COR-L47 (cell line): Measurements from ENCODE around the gene MSI2.

Experiments used
- DNase-seq: peaks from one replicate; lab custom pipeline; 2025; lab: John Stamatoyannopoulos, UW

Gene MSI2

GRCh38 chr17:57369509-57369945 is 113.2 kb downstream of the MSI2 start:
- DNase-seq = no peak

GRCh38 chr17:57370037-57370581 is 113.8 kb downstream of the MSI2 start:
- no peak for DNase-seq

- no peak for DNase-seq
These were observed 114.3 kb downstream of the MSI2 start for GRCh38 chr17:57370619-57371018.

- DNase-seq = no peak
These were observed 115.8 kb downstream of the MSI2 start for GRCh38 chr17:57372156-57372555.

- no peak for DNase-seq
These were observed 116.7 kb downstream of the MSI2 start for GRCh38 chr17:57373048-57373447.

- no peak for DNase-seq
These were observed 117.4 kb downstream of the MSI2 start for GRCh38 chr17:57373756-57374155.

- DNase-seq = no peak
These were observed 118.9 kb downstream of the MSI2 start for GRCh38 chr17:57375040-57375769.

GRCh38 chr17:57375770-57376225 is 119.5 kb downstream of the MSI2 start:
- DNase-seq = no peak

- DNase-seq = no peak
These were observed 120.8 kb downstream of the MSI2 start for GRCh38 chr17:57377094-57377493.

GRCh38 chr17:57379237-57379894 is 123.0 kb downstream of the MSI2 start:
- no peak for DNase-seq

- DNase-seq = no peak
These were observed 123.6 kb downstream of the MSI2 start for GRCh38 chr17:57379895-57380434.

- DNase-seq = no peak
These were observed 125.2 kb downstream of the MSI2 start for GRCh38 chr17:57381498-57381897.

GRCh38 chr17:57384219-57384618 is 127.9 kb downstream of the MSI2 start:
- DNase-seq = no peak

- no peak for DNase-seq
These were observed 129.7 kb downstream of the MSI2 start for GRCh38 chr17:57385975-57386374.

GRCh38 chr17:57387575-57387974 is 131.3 kb downstream of the MSI2 start:
- no peak for DNase-seq

GRCh38 chr17:57388131-57388725 is 131.9 kb downstream of the MSI2 start:
- no peak for DNase-seq

GRCh38 chr17:57389473-57389872 is 133.2 kb downstream of the MSI2 start:
- no peak for DNase-seq

GRCh38 chr17:57391076-57391825 is 134.9 kb downstream of the MSI2 start:
- DNase-seq = no peak

GRCh38 chr17:57391857-57392471 is 135.6 kb downstream of the MSI2 start:
- no peak for DNase-seq

GRCh38 chr17:57393368-57393767 is 137.0 kb downstream of the MSI2 start:
- DNase-seq = no peak

- DNase-seq = no peak
These were observed 138.1 kb downstream of the MSI2 start for GRCh38 chr17:57394375-57394774.
